Measurements from ENCODE around the gene CLCN7.

The CLCN7 gene

DNA sequence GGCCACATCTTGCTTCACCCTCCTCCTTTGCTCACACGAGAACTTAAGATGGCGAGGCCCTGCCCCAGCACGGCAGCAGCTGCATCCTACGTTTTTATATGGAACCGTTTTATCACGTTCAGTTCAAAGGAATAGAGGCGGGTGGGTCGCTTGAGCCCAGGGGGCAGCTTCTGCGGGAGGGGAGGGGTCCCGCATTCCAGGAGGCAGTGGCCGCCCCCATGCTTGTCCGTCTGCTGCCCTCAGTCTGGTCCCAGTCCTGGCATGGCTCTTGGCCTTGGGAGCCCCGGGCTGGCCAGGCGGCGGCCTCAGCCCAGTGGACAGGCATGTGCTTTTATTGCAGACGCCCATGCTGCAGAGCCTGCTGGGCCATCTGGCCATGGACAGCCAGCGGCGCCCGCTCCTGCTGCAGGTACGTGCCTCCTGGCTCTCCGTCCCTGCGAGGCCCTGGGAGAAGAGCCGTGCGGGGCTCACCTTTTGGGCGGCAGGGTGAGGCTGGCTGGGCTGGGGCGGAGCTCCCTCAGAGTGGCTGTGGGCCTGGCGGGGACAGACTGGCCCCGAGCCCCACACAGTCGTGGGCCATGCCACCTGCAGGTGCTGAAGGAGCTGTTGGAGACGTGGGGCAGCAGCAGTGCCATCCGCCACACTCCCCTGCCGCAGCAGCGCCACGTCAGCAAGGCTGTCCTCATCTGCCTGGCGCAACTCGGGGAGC, 25.1 kb upstream of the CLCN7 start:
- Mint-ChIP-seq H3K27me3 (ENCODE audit: low read depth, poor library complexity) (no peaks in the 10 kb centered on the region), H3K9me3 (no peaks in the 10 kb centered on the region), H3K4me1 (no peaks in the 10 kb centered on the region), H3K27ac (no peak overlapping the region), H3K36me3 (ENCODE audit: low read depth) (peaks cover 22% of the 10 kb centered on the region), H3K4me3 (no peak overlapping the region)
- no peak for DNase-seq
- no peak for TF ChIP-seq CTCF (IDR thresholded peaks at IDR 0.05)

DNA sequence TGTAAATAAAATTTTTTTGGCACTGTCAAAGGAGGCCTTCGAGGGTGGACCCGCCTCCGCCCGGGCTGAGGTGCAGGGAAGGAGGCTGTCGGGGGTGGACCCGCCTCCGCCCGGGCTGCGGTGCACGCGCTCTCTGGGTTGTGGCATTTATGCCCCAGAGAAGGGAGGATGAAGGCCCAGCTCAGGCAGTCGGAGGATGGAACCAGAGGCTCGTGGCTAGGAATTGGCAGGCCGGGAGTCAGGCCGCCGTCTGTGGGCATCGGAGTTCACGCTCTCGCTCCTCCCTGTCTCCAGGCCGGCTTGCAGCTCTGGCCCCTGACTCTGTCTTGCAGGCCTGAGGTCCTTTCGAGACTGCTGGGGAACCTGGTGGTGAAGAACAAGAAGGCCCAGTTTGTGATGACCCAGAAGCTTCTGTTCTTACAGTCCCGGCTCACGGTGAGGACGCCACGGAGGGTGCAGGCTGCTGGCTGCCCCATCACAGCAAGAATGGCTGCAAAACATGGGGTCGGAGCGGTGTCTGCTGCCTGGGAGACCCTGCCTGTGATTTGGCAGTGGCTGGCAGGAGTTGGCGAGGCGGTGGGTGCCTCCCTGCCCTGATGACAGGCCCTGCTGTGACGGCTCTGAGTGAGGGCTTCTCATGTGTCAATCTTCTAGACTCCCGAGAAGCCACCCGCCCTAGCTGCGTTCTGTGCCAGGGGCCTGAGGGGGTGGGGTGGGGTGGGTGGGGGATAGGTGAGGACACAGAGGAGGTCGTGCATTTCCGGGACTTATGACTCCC, 24.3 kb upstream of the CLCN7 start:
- H3K4me1 Mint-ChIP-seq = peaks cover 6% of the 10 kb centered on the region
- no peak overlapping the region for H3K4me3 Mint-ChIP-seq
- H3K9me3 Mint-ChIP-seq = no peaks in the 10 kb centered on the region

GRCh38 chr16:1497014-1497598, 22.3 kb upstream of the CLCN7 start:
- no peaks in the 10 kb centered on the region for H3K9me3 Mint-ChIP-seq
- no peak overlapping the region for H3K27ac Mint-ChIP-seq
- no peak for TF ChIP-seq CTCF (IDR thresholded peaks at IDR 0.05)
- H3K4me1 Mint-ChIP-seq = peaks cover 18% of the 10 kb centered on the region
- peaks cover 11% of the 10 kb centered on the region for H3K36me3 Mint-ChIP-seq (ENCODE audit: low read depth)
- H3K27me3 Mint-ChIP-seq (ENCODE audit: low read depth, poor library complexity) = no peaks in the 10 kb centered on the region
- H3K4me3 Mint-ChIP-seq = no peak overlapping the region
- DNase-seq = no peak

More for the DNA sequence above, 24.3 kb upstream of the CLCN7 start:
- Mint-ChIP-seq H3K36me3 (ENCODE audit: low read depth) (peaks cover 22% of the 10 kb centered on the region), H3K27ac (no peak overlapping the region), H3K27me3 (ENCODE audit: low read depth, poor library complexity) (no peaks in the 10 kb centered on the region)
- TF ChIP-seq CTCF (IDR thresholded peaks at IDR 0.05) = no peak
- no peak for DNase-seq

GRCh38 chr16:1496464-1496863, 21.6 kb upstream of the CLCN7 start:
- TF ChIP-seq CTCF (IDR thresholded peaks at IDR 0.05) = no peak
- no peaks in the 10 kb centered on the region for H3K9me3 Mint-ChIP-seq
- H3K4me3 Mint-ChIP-seq = no peak overlapping the region
- H3K27me3 Mint-ChIP-seq (ENCODE audit: low read depth, poor library complexity) = no peaks in the 10 kb centered on the region
- no peak for DNase-seq
- no peak overlapping the region for H3K27ac Mint-ChIP-seq
- H3K36me3 Mint-ChIP-seq (ENCODE audit: low read depth) = peaks cover 7% of the 10 kb centered on the region
- peaks cover 18% of the 10 kb centered on the region for H3K4me1 Mint-ChIP-seq

DNA sequence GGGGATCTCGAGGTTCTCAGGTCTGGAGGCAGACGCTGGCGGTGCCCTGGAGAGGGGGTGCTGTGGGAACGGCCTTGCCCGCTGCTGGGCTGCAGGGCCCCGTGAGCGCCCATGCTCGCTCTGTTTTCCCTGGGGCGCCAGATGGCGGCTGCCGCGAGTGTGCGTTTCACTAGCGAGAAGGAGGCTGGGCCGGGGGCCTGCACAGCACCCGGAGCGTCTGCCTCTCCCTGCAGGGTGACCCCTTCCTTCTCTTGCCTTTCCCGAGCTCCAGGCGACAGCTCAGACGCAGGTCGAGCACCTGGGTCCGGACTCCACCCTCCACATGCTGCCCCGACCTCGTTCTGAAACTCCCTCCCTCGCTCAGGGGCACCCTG, 21.0 kb upstream of the CLCN7 start:
- peaks cover 18% of the 10 kb centered on the region for H3K4me1 Mint-ChIP-seq
- H3K9me3 Mint-ChIP-seq = no peaks in the 10 kb centered on the region
- H3K4me3 Mint-ChIP-seq = no peak overlapping the region
- no peak for DNase-seq
- no peaks in the 10 kb centered on the region for H3K27me3 Mint-ChIP-seq (ENCODE audit: low read depth, poor library complexity)
- H3K27ac Mint-ChIP-seq = no peak overlapping the region
- no peak for TF ChIP-seq CTCF (IDR thresholded peaks at IDR 0.05)
- peaks cover 7% of the 10 kb centered on the region for H3K36me3 Mint-ChIP-seq (ENCODE audit: low read depth)
